T-cell (primary cell): ENCODE results near the gene ZSCAN25. TPM values are rescaled to one million over a fixed set of nuclear protein-coding genes. Genes with fewer than 3 reads are reported as not detected.
A peak's percentile ranks its signal among the peaks of the same experiment; 100 is the strongest.
"Not testable (repeated sequence)": the region's sequence is repeated elsewhere in the genome, so short reads cannot be mapped to it uniquely, and the experiment has no call there.

Experiments used
- ATAC-seq, 4 experiments: fragments of 200-7000 bp in 3 of 4; fragments of 150-1000 bp in 1 of 4; cut with Tn5 transposase; replicated peaks in 1 of 4; 1 replicate in 3 of 4; 2 replicates in 1 of 4; pipeline ENCODE4 v1.10.0; 2021; ENCODE audit warnings: moderate library complexity in 3 of 4, mild to moderate bottlenecking in 2 of 4, moderate number of reproducible peaks in 1 of 4
- CTCF ChIA-PET, 2 donors: fragments of 300-600 bp; sonication (Branson Sonifier 250); formaldehyde crosslinking; loops; one replicate each; lab custom pipeline; 2022; ENCODE audit warnings: antibody characterized with exemption in 2 of 2; lab: Charles Lee
- POLR2A ChIA-PET, 2 donors: fragments of 300-600 bp; sonication (Branson Sonifier 250); formaldehyde crosslinking; loops; one replicate each; lab custom pipeline; 2022; ENCODE audit warnings: antibody characterized with exemption in 2 of 2; lab: Charles Lee
- DNase-seq, 35 experiments: peaks; one replicate each; pipeline versions ENCODE4 v3.0.0 to v3.0.0-alpha.2; 2013 to 2023
- H3K27ac ChIP-seq: one replicate; pipeline ENCODE4 v1.5.1; 2013; ENCODE audit warnings: low read length
- H3K27me3 ChIP-seq, 2 experiments: replicated peaks in 1 of 2; 1 replicate in 1 of 2; 2 replicates in 1 of 2; pipeline versions ENCODE4 v1.6.1 to v1.7.0; 2013; ENCODE audit warnings: low read length in 1 of 2, mixed read lengths in 1 of 2; ENCODE audit not compliant: control insufficient read depth in 2 of 2, insufficient read depth in 2 of 2; ENCODE audit errors: extremely low read depth in 1 of 2
- H3K36me3 ChIP-seq, 2 donors: 1 replicate in 1 of 2; 2 replicates in 1 of 2; pipeline versions ENCODE4 v1.6.1 to v1.7.0; 2013; ENCODE audit warnings: low read length in 1 of 2; ENCODE audit not compliant: control insufficient read depth in 2 of 2, insufficient read depth in 1 of 2; ENCODE audit errors: extremely low read depth in 1 of 2
- H3K4me1 ChIP-seq, 2 experiments: 1 replicate in 1 of 2; 2 replicates in 1 of 2; pipeline versions ENCODE4 v1.6.1 to v1.7.0; 2013; ENCODE audit warnings: low read length in 2 of 2, mixed read lengths in 1 of 2; ENCODE audit not compliant: insufficient read depth in 2 of 2, control insufficient read depth in 1 of 2; ENCODE audit errors: extremely low read depth in 1 of 2
- H3K4me3 ChIP-seq, 2 donors: 1 replicate in 1 of 2; 2 replicates in 1 of 2; pipeline versions ENCODE4 v1.5.1 to v1.7.0; 2013; ENCODE audit warnings: mild to moderate bottlenecking in 2 of 2, low read length in 1 of 2, moderate library complexity in 1 of 2; ENCODE audit not compliant: control insufficient read depth in 1 of 2; ENCODE audit errors: extremely low read depth in 1 of 2
- H3K9me3 ChIP-seq: 2 replicates; pipeline ENCODE4 v1.7.0; 2013
- H3K27ac Mint-ChIP-seq, 2 donors: one replicate each; pipeline ENCODE4 v1.8.0; 2020 to 2021; ENCODE audit warnings: mild to moderate bottlenecking in 2 of 2, mixed read lengths in 2 of 2
- H3K27me3 Mint-ChIP-seq, 2 donors: one replicate each; pipeline ENCODE4 v1.8.0; 2021 to 2022; ENCODE audit warnings: mixed read lengths in 2 of 2
- H3K36me3 Mint-ChIP-seq: one replicate; pipeline ENCODE4 v1.8.0; 2021; ENCODE audit warnings: mixed read lengths
- H3K4me1 Mint-ChIP-seq, 3 donors: one replicate each; pipeline ENCODE4 v1.8.0; 2020 to 2022; ENCODE audit warnings: mixed read lengths in 3 of 3, mild to moderate bottlenecking in 1 of 3
- H3K4me3 Mint-ChIP-seq, 3 donors: one replicate each; pipeline ENCODE4 v1.8.0; 2020 to 2022; ENCODE audit warnings: mild to moderate bottlenecking in 3 of 3, mixed read lengths in 3 of 3, moderate library complexity in 3 of 3
- H3K9me3 Mint-ChIP-seq, 3 donors: one replicate each; pipeline ENCODE4 v1.8.0; 2020 to 2022; ENCODE audit warnings: mixed read lengths in 3 of 3
- WGBS: methylation state at CpG from one replicate; pipeline ENCODE4 v1.1.5; 2013; ENCODE audit warnings: missing lambda C conversion rate; ENCODE audit not compliant: insufficient coverage; 5-methylcytosine and 5-hydroxymethylcytosine counted together
- total RNA-seq, 35 experiments: library from RNA in 6 of 35; stranded (reverse) in 6 of 35; fragments of 120-200 nt in 1 of 35; gene quantifications; one replicate each; pipeline versions ENCODE4 v1.2.1 to v1.2.4 and lab custom pipeline; 2013 to 2026

ZSCAN25 gene
- total RNA-seq, 5 donors from 2014 or later (not counting 1 experiment from before 2014, with no cell fraction given): 43.1 to 50.3 (median 49.8) TPM

GRCh38 chr7:99637414-99637813 is 20.7 kb downstream of the ZSCAN25 start:
- WGBS: 60% methylated on average over 1 of the region's 2 CpGs
- H3K4me3 Mint-ChIP-seq: not testable (repeated sequence)

GRCh38 chr7:99638731-99639130 is 22.0 kb downstream of the ZSCAN25 start:
- CTCF ChIA-PET: no interaction called here
- Mint-ChIP-seq H3K27ac (no peak overlapping the region), H3K36me3 (peaks cover 32% of the 10 kb centered on the region)

More at GRCh38 chr7:99637414-99637813, 20.7 kb downstream of the ZSCAN25 start:
- H3K9me3 Mint-ChIP-seq, H3K4me1 Mint-ChIP-seq, H3K27me3 Mint-ChIP-seq, H3K27ac ChIP-seq, H3K4me1 ChIP-seq, H3K4me3 ChIP-seq, POLR2A ChIA-PET, H3K9me3 ChIP-seq, ATAC-seq, DNase-seq, H3K27me3 ChIP-seq: not testable (repeated sequence)
- Mint-ChIP-seq H3K36me3 (peaks cover 27% of the 10 kb centered on the region), H3K27ac (peak overlapping the region; percentile 8 to 15)
- CTCF ChIA-PET: interaction anchor here in 1 of 2 donors (0.7 kb wide), 1 partner anchor 190 kb away, joined by 3 read pairs; no protein-coding TSS in a partner anchor
- peaks cover 10 to 22% of the 10 kb centered on the region in 2 donors for H3K36me3 ChIP-seq

GRCh38 chr7:99639267-99639666 is 22.5 kb downstream of the ZSCAN25 start:
- Histone ChIP-seq H3K36me3 (peaks cover 2 to 13% of the 10 kb centered on the region in 2 donors), H3K27me3 (no peaks in the 10 kb centered on the region), H3K9me3 (no peaks in the 10 kb centered on the region), H3K4me3 (no peak overlapping the region), H3K27ac (no peak overlapping the region), H3K4me1 (no peaks in the 10 kb centered on the region)
- no peak for DNase-seq
- POLR2A ChIA-PET: no interaction called here
- H3K27ac Mint-ChIP-seq: no peak overlapping the region
- H3K27me3 Mint-ChIP-seq: no peaks in the 10 kb centered on the region
- no peaks in the 10 kb centered on the region for H3K9me3 Mint-ChIP-seq
- CTCF ChIA-PET: interaction anchor here in 1 of 2 donors (0.6 kb wide), 1 partner anchor 1633 kb away, joined by 7 read pairs; no protein-coding TSS in a partner anchor
- H3K36me3 Mint-ChIP-seq: peaks cover 36% of the 10 kb centered on the region
- H3K4me3 Mint-ChIP-seq: no peak overlapping the region
- no peak for ATAC-seq
- H3K4me1 Mint-ChIP-seq: peaks cover 0 to 2% (median 0%) of the 10 kb centered on the region in 3 donors

More at GRCh38 chr7:99638731-99639130, 22.0 kb downstream of the ZSCAN25 start:
- Mint-ChIP-seq H3K4me3 (no peak overlapping the region), H3K9me3 (no peaks in the 10 kb centered on the region), H3K27me3 (no peaks in the 10 kb centered on the region), H3K4me1 (peaks cover 0 to 2% (median 0%) of the 10 kb centered on the region in 3 donors)
- Histone ChIP-seq H3K9me3 (no peaks in the 10 kb centered on the region), H3K27me3 (no peaks in the 10 kb centered on the region), H3K36me3 (peaks cover 5 to 17% of the 10 kb centered on the region in 2 donors), H3K4me1 (no peaks in the 10 kb centered on the region), H3K4me3 (no peak overlapping the region), H3K27ac (no peak overlapping the region)
- WGBS: over 99% methylated on average over 16 of the region's 23 CpGs
- POLR2A ChIA-PET: no interaction called here
- DNase-seq (no peak), ATAC-seq (no peak)

- ATAC-seq: no peak
- peaks cover 0 to 2% (median 0%) of the 10 kb centered on the region in 3 donors for H3K4me1 Mint-ChIP-seq
- 100% methylated on average over 1 of the region's 1 CpG for WGBS
- H3K4me1 ChIP-seq: no peaks in the 10 kb centered on the region
- H3K9me3 Mint-ChIP-seq: no peaks in the 10 kb centered on the region
- no peak overlapping the region for H3K27ac ChIP-seq
- H3K9me3 ChIP-seq: no peaks in the 10 kb centered on the region
- H3K27me3 Mint-ChIP-seq: no peaks in the 10 kb centered on the region
- POLR2A ChIA-PET: no interaction called here
- no peak for DNase-seq
- peaks cover 58% of the 10 kb centered on the region for H3K36me3 Mint-ChIP-seq
- H3K36me3 ChIP-seq: peaks cover 2 to 13% of the 10 kb centered on the region in 2 donors
- no peaks in the 10 kb centered on the region for H3K27me3 ChIP-seq
- no peak overlapping the region for H3K27ac Mint-ChIP-seq
- CTCF ChIA-PET: interaction anchor here in 1 of 2 donors (0.5 to 0.6 kb wide), 2 partner anchors 1140 to 1651 kb away, joined by 3 to 7 read pairs; no protein-coding TSS in a partner anchor
- H3K4me3 Mint-ChIP-seq: no peak overlapping the region
- H3K4me3 ChIP-seq: no peak overlapping the region
Measured at GRCh38 chr7:99642027-99642426, 25.3 kb downstream of the ZSCAN25 start.

- Histone ChIP-seq H3K27ac (no peak overlapping the region), H3K4me3 (no peak overlapping the region), H3K9me3 (no peaks in the 10 kb centered on the region), H3K4me1 (no peaks in the 10 kb centered on the region), H3K36me3 (peaks cover 2 to 9% of the 10 kb centered on the region in 2 donors), H3K27me3 (no peaks in the 10 kb centered on the region)
- Mint-ChIP-seq H3K4me3 (no peak overlapping the region), H3K27me3 (no peaks in the 10 kb centered on the region), H3K27ac (no peak overlapping the region), H3K36me3 (peaks cover 65% of the 10 kb centered on the region), H3K4me1 (no peaks in the 10 kb centered on the region), H3K9me3 (no peaks in the 10 kb centered on the region)
- WGBS: no CpG with 5 or more reads among the region's 2 CpGs
- no peak for DNase-seq
- POLR2A ChIA-PET: no interaction called here
- ATAC-seq: no peak
- CTCF ChIA-PET: no interaction called here
Measured at GRCh38 chr7:99643464-99643863, 26.7 kb downstream of the ZSCAN25 start.

- Histone ChIP-seq H3K36me3 (peaks cover 0 to 5% of the 10 kb centered on the region in 2 donors), H3K27me3 (no peaks in the 10 kb centered on the region), H3K4me1 (no peaks in the 10 kb centered on the region), H3K27ac (no peak overlapping the region), H3K4me3 (no peak overlapping the region), H3K9me3 (no peaks in the 10 kb centered on the region)
- no peaks in the 10 kb centered on the region for H3K4me1 Mint-ChIP-seq
- no peak overlapping the region for H3K27ac Mint-ChIP-seq
- no peak overlapping the region for H3K4me3 Mint-ChIP-seq
- WGBS: no CpG with 5 or more reads among the region's 3 CpGs
- DNase-seq (no peak), ATAC-seq (no peak)
- peaks cover 63% of the 10 kb centered on the region for H3K36me3 Mint-ChIP-seq
- no peaks in the 10 kb centered on the region for H3K27me3 Mint-ChIP-seq
- H3K9me3 Mint-ChIP-seq: no peaks in the 10 kb centered on the region
- ChIA-PET POLR2A (no interaction called here), CTCF (no interaction called here)
Measured at GRCh38 chr7:99644431-99644830, 27.7 kb downstream of the ZSCAN25 start.
